H9 (cell line): ENCODE data around the gene LIF. TPM values are rescaled to one million over a fixed set of nuclear protein-coding genes. Genes with fewer than 3 reads are reported as not detected.

Experiments
- DNase-seq: peaks from one replicate; pipeline ENCODE4 v3.0.0-alpha.2; 2017
- H2AFZ ChIP-seq: one replicate; pipeline ENCODE4 v1.6.1; 2013; ENCODE audit warnings: mild to moderate bottlenecking, low read length, control low read depth, moderate library complexity
- H2AK5ac ChIP-seq: 2 replicates; pipeline ENCODE4 v1.6.1; 2013; ENCODE audit warnings: low read length, control low read depth, mixed read lengths; ENCODE audit not compliant: insufficient read length
- H2BK120ac ChIP-seq: one replicate; pipeline ENCODE4 v1.6.1; 2013; ENCODE audit warnings: low read depth, mild to moderate bottlenecking, low read length, control low read depth, inconsistent platforms; ENCODE audit not compliant: poor library complexity, severe bottlenecking
- H2BK12ac ChIP-seq: 2 replicates; pipeline ENCODE4 v1.6.1; 2013; ENCODE audit warnings: low read length, control low read depth, mixed read lengths, low read depth; ENCODE audit not compliant: insufficient read length
- H2BK15ac ChIP-seq: 2 replicates; pipeline ENCODE4 v1.6.1; 2013; ENCODE audit warnings: low read depth, low read length, control low read depth
- H2BK20ac ChIP-seq: one replicate; pipeline ENCODE4 v1.6.1; 2013; ENCODE audit warnings: low read depth, mild to moderate bottlenecking, low read length, control low read depth, inconsistent platforms; ENCODE audit not compliant: poor library complexity, severe bottlenecking
- H2BK5ac ChIP-seq: 2 replicates; pipeline ENCODE4 v1.6.1; 2013; ENCODE audit warnings: low read length, control low read depth, mixed read lengths; ENCODE audit not compliant: insufficient read length
- H3K14ac ChIP-seq: 2 replicates; pipeline ENCODE4 v1.6.1; 2013; ENCODE audit warnings: low read length, control low read depth; ENCODE audit not compliant: insufficient read depth
- H3K18ac ChIP-seq: 2 replicates; pipeline ENCODE4 v1.6.1; 2013; ENCODE audit warnings: low read depth, mild to moderate bottlenecking, mixed read lengths, low read length, control low read depth; ENCODE audit not compliant: insufficient read length
- H3K23ac ChIP-seq: 2 replicates; pipeline ENCODE4 v1.6.1; 2013; ENCODE audit warnings: low read length, control low read depth, mixed read lengths, low read depth; ENCODE audit not compliant: insufficient read length
- H3K23me2 ChIP-seq: 2 replicates; pipeline ENCODE4 v1.6.1; 2013; ENCODE audit warnings: low read depth, mild to moderate bottlenecking, mixed read lengths, low read length, control low read depth; ENCODE audit not compliant: insufficient read length, poor library complexity, severe bottlenecking
- H3K27ac ChIP-seq: 2 replicates; pipeline ENCODE4 v1.5.1; 2013; ENCODE audit warnings: low read length, control low read depth, mixed read lengths, low read depth; ENCODE audit not compliant: insufficient read length
- H3K27me3 ChIP-seq: 2 replicates; pipeline ENCODE4 v1.6.1; 2013; ENCODE audit warnings: low read length, control low read depth, inconsistent platforms; ENCODE audit not compliant: insufficient read depth
- H3K4ac ChIP-seq: 2 replicates; pipeline ENCODE4 v1.6.1; 2013; ENCODE audit warnings: low read depth, mild to moderate bottlenecking, control low read depth, inconsistent platforms, low read length, moderate library complexity
- H3K4me1 ChIP-seq: 2 replicates; pipeline ENCODE4 v1.6.1; 2013; ENCODE audit warnings: low read length, control low read depth, inconsistent platforms; ENCODE audit not compliant: insufficient read depth
- H3K4me2 ChIP-seq: 2 replicates; pipeline ENCODE4 v1.6.1; 2013; ENCODE audit warnings: low read length, control low read depth, mixed read lengths; ENCODE audit not compliant: insufficient read length, insufficient read depth
- H3K56ac ChIP-seq: 2 replicates; pipeline ENCODE4 v1.6.1; 2013; ENCODE audit warnings: low read depth, mild to moderate bottlenecking, mixed read lengths, low read length, control low read depth; ENCODE audit not compliant: insufficient read length
- H3K79me1 ChIP-seq: 2 replicates; pipeline ENCODE4 v1.6.1; 2013; ENCODE audit warnings: low read depth, mild to moderate bottlenecking, moderate library complexity, low read length, control low read depth, inconsistent platforms; ENCODE audit not compliant: insufficient read depth, poor library complexity, severe bottlenecking
- H3K79me2 ChIP-seq: 2 replicates; pipeline ENCODE4 v1.6.1; 2013; ENCODE audit warnings: low read length, control low read depth, inconsistent platforms; ENCODE audit not compliant: insufficient read depth
- H3K9ac ChIP-seq: 2 replicates; pipeline ENCODE4 v1.6.1; 2013; ENCODE audit warnings: low read length, control low read depth, mixed read lengths; ENCODE audit not compliant: insufficient read length; ENCODE audit errors: extremely low read depth
- H3K9me3 ChIP-seq: one replicate; pipeline ENCODE4 v1.6.1; 2013; ENCODE audit warnings: low read depth, low read length, inconsistent platforms; ENCODE audit not compliant: control insufficient read depth
- H3T11ph ChIP-seq: one replicate; pipeline ENCODE4 v1.6.1; 2013; ENCODE audit warnings: mild to moderate bottlenecking, low read length, control low read depth, inconsistent platforms
- H4K20me1 ChIP-seq: one replicate; pipeline ENCODE4 v1.6.1; 2013; ENCODE audit not compliant: control insufficient read depth, insufficient read length, insufficient read depth
- H4K5ac ChIP-seq: 2 replicates; pipeline ENCODE4 v1.6.1; 2013; ENCODE audit warnings: low read depth, mild to moderate bottlenecking, mixed read lengths, low read length, control low read depth; ENCODE audit not compliant: insufficient read length
- H4K8ac ChIP-seq: replicated peaks from 2 replicates; pipeline ENCODE4 v1.6.1; 2013; ENCODE audit warnings: low read length, control low read depth, mixed read lengths, low read depth; ENCODE audit not compliant: insufficient read length
- H4K91ac ChIP-seq: 2 replicates; pipeline ENCODE4 v1.6.1; 2013; ENCODE audit warnings: low read depth, mild to moderate bottlenecking, moderate library complexity, mixed read lengths, low read length, control low read depth; ENCODE audit not compliant: insufficient read length
- H3K27ac Mint-ChIP-seq, 3 experiments: 2 replicates in 2 of 3; 3 replicates in 1 of 3; pipeline ENCODE4 v1.8.0; 2020 to 2021; ENCODE audit warnings: mixed read lengths in 3 of 3, mild to moderate bottlenecking in 1 of 3, moderate library complexity in 1 of 3
- H3K27me3 Mint-ChIP-seq: 2 replicates; pipeline ENCODE4 v1.8.0; 2021; ENCODE audit warnings: low read depth, mild to moderate bottlenecking, moderate library complexity, mixed read lengths
- H3K36me3 Mint-ChIP-seq, 3 experiments: 2 replicates in 2 of 3; 3 replicates in 1 of 3; pipeline ENCODE4 v1.8.0; 2020 to 2021; ENCODE audit warnings: low read depth in 3 of 3, mixed read lengths in 3 of 3; ENCODE audit not compliant: insufficient read depth in 1 of 3
- H3K4me1 Mint-ChIP-seq, 2 experiments: 2 replicates each; pipeline ENCODE4 v1.8.0; 2020; ENCODE audit warnings: mixed read lengths in 2 of 2
- H3K4me3 Mint-ChIP-seq, 2 experiments: 2 replicates in 1 of 2; 3 replicates in 1 of 2; pipeline ENCODE4 v1.8.0; 2020 to 2021; ENCODE audit warnings: mild to moderate bottlenecking in 2 of 2, mixed read lengths in 2 of 2, moderate library complexity in 1 of 2
- H3K9me3 Mint-ChIP-seq, 2 experiments: 2 replicates in 1 of 2; 3 replicates in 1 of 2; pipeline ENCODE4 v1.8.0; 2020; ENCODE audit warnings: mild to moderate bottlenecking in 2 of 2, mixed read lengths in 2 of 2, moderate library complexity in 1 of 2
- WGBS: extraction: QIAGEN DNeasy Blood & Tissue Kit; methylation state at CpG from one replicate; pipeline ENCODE4 v1.1.7; 2013; ENCODE audit warnings: missing lambda C conversion rate, low lambda C conversion rate, mixed read lengths; ENCODE audit not compliant: insufficient read length; ENCODE audit errors: extremely low coverage; 5-methylcytosine and 5-hydroxymethylcytosine counted together
- total RNA-seq: library from RNA; stranded (reverse); gene quantifications from 2 replicates; pipeline ENCODE4 v1.2.1, GENCODE V29; 2021
- TF ChIP-seq, protein P1 (sequence below): fragments of 200-600 bp; sonication (generic); conservative IDR thresholded peaks from 3 replicates; pipeline ENCODE4 v1.8.0; 2021; ENCODE audit warnings: antibody characterized with exemption, mild to moderate bottlenecking

The LIF gene
- total RNA-seq, 1 experiment from 2014 or later = 6.1 TPM

DNA sequence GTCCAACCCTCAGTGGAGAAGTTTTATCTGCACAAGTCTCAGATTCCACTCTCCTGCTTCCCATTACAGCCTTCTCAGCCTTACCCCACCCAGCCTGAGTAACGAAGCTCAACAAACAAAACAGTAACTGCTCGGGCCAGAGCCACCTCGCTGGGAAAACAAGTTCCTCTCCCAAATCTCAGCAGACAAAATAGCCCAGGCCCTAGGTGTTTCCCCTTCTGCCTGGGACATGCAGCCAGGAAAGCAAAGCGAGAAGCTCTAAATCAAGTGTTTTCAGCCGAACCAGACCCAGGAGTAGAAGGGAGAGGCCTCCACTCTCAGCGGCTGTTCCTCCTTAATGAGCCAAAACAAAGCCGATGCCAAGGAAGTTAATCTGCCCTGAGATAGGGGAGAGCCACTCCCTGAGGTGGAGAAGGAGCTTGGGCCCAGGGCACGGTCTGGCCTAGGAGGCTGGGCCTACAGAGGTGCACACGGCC is 44.0 kb downstream of the LIF start:
- Mint-ChIP-seq H3K4me3 (no peak overlapping the region), H3K36me3 (no peaks in the 10 kb centered on the region), H3K27ac (peak overlapping the region; percentile 13 to 72 (median 32); a peak in 5 of 7 replicates), H3K27me3 (peaks cover 1% of the 10 kb centered on the region; the same call in 1 of the 2 replicates), H3K4me1 (peaks cover 14 to 16% of the 10 kb centered on the region in 2 experiments), H3K9me3 (no peaks in the 10 kb centered on the region)
- no peak overlapping the region for H3K9ac ChIP-seq
- H3K27me3 ChIP-seq = no peaks in the 10 kb centered on the region
- no peak overlapping the region for H4K5ac ChIP-seq
- TF ChIP-seq, protein P1, sequence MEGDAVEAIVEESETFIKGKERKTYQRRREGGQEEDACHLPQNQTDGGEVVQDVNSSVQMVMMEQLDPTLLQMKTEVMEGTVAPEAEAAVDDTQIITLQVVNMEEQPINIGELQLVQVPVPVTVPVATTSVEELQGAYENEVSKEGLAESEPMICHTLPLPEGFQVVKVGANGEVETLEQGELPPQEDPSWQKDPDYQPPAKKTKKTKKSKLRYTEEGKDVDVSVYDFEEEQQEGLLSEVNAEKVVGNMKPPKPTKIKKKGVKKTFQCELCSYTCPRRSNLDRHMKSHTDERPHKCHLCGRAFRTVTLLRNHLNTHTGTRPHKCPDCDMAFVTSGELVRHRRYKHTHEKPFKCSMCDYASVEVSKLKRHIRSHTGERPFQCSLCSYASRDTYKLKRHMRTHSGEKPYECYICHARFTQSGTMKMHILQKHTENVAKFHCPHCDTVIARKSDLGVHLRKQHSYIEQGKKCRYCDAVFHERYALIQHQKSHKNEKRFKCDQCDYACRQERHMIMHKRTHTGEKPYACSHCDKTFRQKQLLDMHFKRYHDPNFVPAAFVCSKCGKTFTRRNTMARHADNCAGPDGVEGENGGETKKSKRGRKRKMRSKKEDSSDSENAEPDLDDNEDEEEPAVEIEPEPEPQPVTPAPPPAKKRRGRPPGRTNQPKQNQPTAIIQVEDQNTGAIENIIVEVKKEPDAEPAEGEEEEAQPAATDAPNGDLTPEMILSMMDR = no peak
- no peak overlapping the region for H4K8ac ChIP-seq
- no peak overlapping the region for H3K23ac ChIP-seq
- no peak overlapping the region for H2BK15ac ChIP-seq
- no peaks in the 10 kb centered on the region for H3K79me1 ChIP-seq
- peak overlapping the region; percentile 14 for H3K18ac ChIP-seq
- DNase-seq = no peak
- WGBS = no CpG with 5 or more reads among the region's 9 CpGs
- H3K14ac ChIP-seq = no peak overlapping the region
- H2AFZ ChIP-seq = no peak overlapping the region
- H3K4me1 ChIP-seq = no peaks in the 10 kb centered on the region
- no peak overlapping the region for H2AK5ac ChIP-seq
- no peak overlapping the region for H3K4ac ChIP-seq
- no peak overlapping the region for H3K56ac ChIP-seq
- H4K91ac ChIP-seq = no peak overlapping the region
- H3T11ph ChIP-seq = no peak overlapping the region
- no peak overlapping the region for H2BK5ac ChIP-seq
- no peak overlapping the region for H2BK12ac ChIP-seq
- no peak overlapping the region for H2BK20ac ChIP-seq
- H3K27ac ChIP-seq = no peak overlapping the region
- H3K79me2 ChIP-seq = no peaks in the 10 kb centered on the region
- no peaks in the 10 kb centered on the region for H4K20me1 ChIP-seq
- H3K23me2 ChIP-seq = no peaks in the 10 kb centered on the region
- no peak overlapping the region for H3K4me2 ChIP-seq
- no peak overlapping the region for H2BK120ac ChIP-seq
- H3K9me3 ChIP-seq = no peaks in the 10 kb centered on the region
